ENCODE results near the gene LTBP2.

LTBP2 gene

GRCh38 chr14:74612350-74613021 lies 449 bp upstream of the LTBP2 start:
- DNase-seq (ENCODE audit: low spot score): no peak

GRCh38 chr14:74610866-74611649 lies 979 bp downstream of the LTBP2 start:
- DNase-seq (ENCODE audit: low spot score): no peak

- no peak for DNase-seq (ENCODE audit: low spot score)
Measured at GRCh38 chr14:74610199-74610865, 1.7 kb downstream of the LTBP2 start.

- no peak for DNase-seq (ENCODE audit: low spot score)
Measured at GRCh38 chr14:74609721-74610120, 2.3 kb downstream of the LTBP2 start.

- peak; percentile 78 for DNase-seq (ENCODE audit: low spot score)
Measured at GRCh38 chr14:74608959-74609611, 3.0 kb downstream of the LTBP2 start.

- DNase-seq (ENCODE audit: low spot score): no peak
Measured at GRCh38 chr14:74606727-74607126, 5.3 kb downstream of the LTBP2 start.

- DNase-seq (ENCODE audit: low spot score): no peak
Measured at GRCh38 chr14:74605531-74606223, 6.4 kb downstream of the LTBP2 start.

GRCh38 chr14:74604911-74605310 lies 7.1 kb downstream of the LTBP2 start:
- DNase-seq (ENCODE audit: low spot score): no peak

GRCh38 chr14:74604157-74604556 lies 7.9 kb downstream of the LTBP2 start:
- no peak for DNase-seq (ENCODE audit: low spot score)

- no peak for DNase-seq (ENCODE audit: low spot score)
Measured at GRCh38 chr14:74601982-74602381, 10.1 kb downstream of the LTBP2 start.

GRCh38 chr14:74599946-74600345 lies 12.1 kb downstream of the LTBP2 start:
- no peak for DNase-seq (ENCODE audit: low spot score)

- DNase-seq (ENCODE audit: low spot score): no peak
Measured at GRCh38 chr14:74599321-74599761, 12.7 kb downstream of the LTBP2 start.

GRCh38 chr14:74596741-74597450 lies 15.1 kb downstream of the LTBP2 start:
- no peak for DNase-seq (ENCODE audit: low spot score)

GRCh38 chr14:74595006-74595735 lies 16.9 kb downstream of the LTBP2 start:
- no peak for DNase-seq (ENCODE audit: low spot score)

GRCh38 chr14:74594606-74595005 lies 17.4 kb downstream of the LTBP2 start:
- DNase-seq (ENCODE audit: low spot score): no peak

GRCh38 chr14:74594029-74594428 lies 18.0 kb downstream of the LTBP2 start:
- no peak for DNase-seq (ENCODE audit: low spot score)

- no peak for DNase-seq (ENCODE audit: low spot score)
Measured at GRCh38 chr14:74593241-74593953, 18.6 kb downstream of the LTBP2 start.

GRCh38 chr14:74592476-74593201 lies 19.4 kb downstream of the LTBP2 start:
- peak; percentile 75 for DNase-seq (ENCODE audit: low spot score)

- no peak for DNase-seq (ENCODE audit: low spot score)
Measured at GRCh38 chr14:74591899-74592298, 20.1 kb downstream of the LTBP2 start.
